Measurements from ENCODE around the gene TOX2. TPM values are rescaled to one million over a fixed set of nuclear protein-coding genes. Genes with fewer than 3 reads are reported as not detected.

TOX2 gene
- total RNA-seq, 1 experiment from 2014 or later: 1.7 TPM

- no CpG with 5 or more reads among the region's 23 CpGs for WGBS (ENCODE audit: extremely low coverage, insufficient read length, low lambda C conversion rate)
- H2BK120ac ChIP-seq (ENCODE audit: low read depth, low read length, poor library complexity, severe bottlenecking): no peak overlapping the region
- no peak overlapping the region for H3T11ph ChIP-seq (ENCODE audit: low read length)
- H3K36me3 Mint-ChIP-seq (ENCODE audit: insufficient read depth in 1 of 3, low read depth in 3 of 3): no peaks in the 10 kb centered on the region
- TF ChIP-seq CTCF (conservative IDR thresholded peaks at IDR 0.05): no peak
- no peak overlapping the region for H4K91ac ChIP-seq (ENCODE audit: insufficient read length, low read depth, low read length)
- H3K27ac Mint-ChIP-seq: peak overlapping the region in 1 of 3 experiments; percentile 41; a peak in 2 of 7 replicates
- no peak overlapping the region for H3K4me2 ChIP-seq (ENCODE audit: insufficient read depth, insufficient read length, low read length)
- H3K4me3 Mint-ChIP-seq: no peak overlapping the region
- peak overlapping the region; percentile 22; the same call in 1 of the 2 replicates for H3K14ac ChIP-seq (ENCODE audit: insufficient read depth, low read length)
- H3K27me3 ChIP-seq (ENCODE audit: insufficient read depth, low read length): no peaks in the 10 kb centered on the region
- no peak overlapping the region for H3K4ac ChIP-seq (ENCODE audit: low read depth, low read length)
- H3K4me1 Mint-ChIP-seq: peaks cover 11 to 15% of the 10 kb centered on the region in 2 experiments
- no peak overlapping the region for H2AK5ac ChIP-seq (ENCODE audit: insufficient read length, low read length)
- H3K18ac ChIP-seq (ENCODE audit: insufficient read length, low read depth, low read length): no peak overlapping the region
- H3K27ac ChIP-seq (ENCODE audit: insufficient read length, low read depth, low read length): no peak overlapping the region
- no peak for DNase-seq
- no peak overlapping the region for H4K5ac ChIP-seq (ENCODE audit: insufficient read length, low read depth, low read length)
- no peaks in the 10 kb centered on the region for H3K9me3 Mint-ChIP-seq
- H3K79me2 ChIP-seq (ENCODE audit: insufficient read depth, low read length): no peaks in the 10 kb centered on the region
- no peaks in the 10 kb centered on the region for H3K79me1 ChIP-seq (ENCODE audit: insufficient read depth, low read depth, low read length, poor library complexity, severe bottlenecking)
- H4K8ac ChIP-seq (replicated peaks; ENCODE audit: insufficient read length, low read depth, low read length): no peak overlapping the region
- no peak overlapping the region for H3K9ac ChIP-seq (ENCODE audit: extremely low read depth, insufficient read length, low read length)
- H3K23me2 ChIP-seq (ENCODE audit: insufficient read length, low read depth, low read length, poor library complexity, severe bottlenecking): no peaks in the 10 kb centered on the region
- no peak overlapping the region for H3K56ac ChIP-seq (ENCODE audit: insufficient read length, low read depth, low read length)
- H2AFZ ChIP-seq (ENCODE audit: low read length): no peak overlapping the region
- no peaks in the 10 kb centered on the region for H4K20me1 ChIP-seq (ENCODE audit: control insufficient read depth, insufficient read depth, insufficient read length)
- no peaks in the 10 kb centered on the region; the same call in 1 of the 2 replicates for H3K27me3 Mint-ChIP-seq (ENCODE audit: low read depth)
- no peak overlapping the region for H2BK12ac ChIP-seq (ENCODE audit: insufficient read length, low read depth, low read length)
- no peak overlapping the region for H2BK5ac ChIP-seq (ENCODE audit: insufficient read length, low read length)
- H3K9me3 ChIP-seq (ENCODE audit: control insufficient read depth, low read depth, low read length): no peaks in the 10 kb centered on the region
- H3K4me1 ChIP-seq (ENCODE audit: insufficient read depth, low read length): no peaks in the 10 kb centered on the region
- H3K23ac ChIP-seq (ENCODE audit: insufficient read length, low read depth, low read length): no peak overlapping the region
- no peak overlapping the region for H2BK15ac ChIP-seq (ENCODE audit: low read depth, low read length)
- no peak overlapping the region for H2BK20ac ChIP-seq (ENCODE audit: low read depth, low read length, poor library complexity, severe bottlenecking)
Measured at GRCh38 chr20:44075191-44075949, 160.7 kb downstream of the TOX2 start.
